Lower leg skin (tissue), 3 donors: ENCODE data around the gene OR4K15.

Experiments used
- CTCF ChIP-seq, 3 donors: fragments of 450-650 bp; IDR thresholded peaks; one replicate each; pipeline ENCODE4 v1.5.1; 2016; ENCODE audit warnings: antibody characterized with exemption in 3 of 3, mild to moderate bottlenecking in 3 of 3, moderate library complexity in 2 of 3
- POLR2A ChIP-seq, 2 donors: fragments of 450-650 bp; IDR thresholded peaks; one replicate each; pipeline ENCODE4 v1.6.1; 2016 to 2017; ENCODE audit warnings: antibody characterized with exemption in 2 of 2, mild to moderate bottlenecking in 1 of 2, moderate library complexity in 1 of 2

- no peak for TF ChIP-seq CTCF (IDR thresholded peaks at IDR 0.05)
- no peak for TF ChIP-seq POLR2A (IDR thresholded peaks at IDR 0.05)
Observed at GRCh38 chr14:19941668-19942067, 33.7 kb upstream of the OR4K15 start.
